Mucosa of descending colon (tissue), 3 donors: ENCODE data around the gene FBXW4. TPM values are rescaled to one million over a fixed set of nuclear protein-coding genes. Genes with fewer than 3 reads are reported as not detected.

Experiments
- ATAC-seq: fragments of 200-7000 bp; cut with Tn5 transposase; one replicate; pipeline ENCODE4 v1.9.1; 2020; ENCODE audit warnings: mild to moderate bottlenecking, moderate library complexity
- DNase-seq, 3 donors: peaks; one replicate each; pipeline ENCODE4 v3.0.0-alpha.2; 2020
- H3K36me3 ChIP-seq: fragments of 200-600 bp; one replicate; pipeline ENCODE4 v1.8.0; 2021; ENCODE audit warnings: low read depth, mild to moderate bottlenecking
- H3K4me1 ChIP-seq: fragments of 200-600 bp; one replicate; pipeline ENCODE4 v1.8.0; 2021; ENCODE audit warnings: low read depth, mild to moderate bottlenecking
- H3K4me3 ChIP-seq: fragments of 200-600 bp; one replicate; pipeline ENCODE4 v1.8.0; 2021; ENCODE audit warnings: mild to moderate bottlenecking
- H3K9me3 ChIP-seq: fragments of 200-600 bp; one replicate; pipeline ENCODE4 v1.8.0; 2021; ENCODE audit warnings: mild to moderate bottlenecking
- intact Hi-C, 2 donors: fragments of 100-400 bp; cut with DNase I in 1 of 2; cut with micrococcal nuclease in 1 of 2; formaldehyde crosslinking; loops; one replicate each; pipeline versions ENCODE4 v1.11.0 to v1.11.1; 2022; cut with DNase I, micrococcal nuclease
- total RNA-seq, 3 donors: library from RNA; stranded (reverse); fragmentation: NEBNext Ultra II Directional in 2 of 3; extraction: Animal tissue kit (Norgen Biotek cat#: 25700) in 2 of 3; gene quantifications; one replicate each; pipeline versions ENCODE4 v1.2.1 to v1.2.4, GENCODE V29; 2021 to 2023
- TF ChIP-seq, protein P1 (sequence below): fragments of 200-600 bp; IDR thresholded peaks from one replicate; pipeline ENCODE4 v1.8.0; 2022; ENCODE audit warnings: antibody characterized with exemption, mild to moderate bottlenecking
- donor health status: DM: no; HTN: no; CAD: no; lungs with moderate emphysema.
- donor health status: DM: no; HTN: no; CAD: no.
- donor health status: DM: no; HTN: yes; CAD: no.

The FBXW4 gene
- total RNA-seq, 3 donors from 2014 or later: 57.3 to 126 (median 73.3) TPM

DNA sequence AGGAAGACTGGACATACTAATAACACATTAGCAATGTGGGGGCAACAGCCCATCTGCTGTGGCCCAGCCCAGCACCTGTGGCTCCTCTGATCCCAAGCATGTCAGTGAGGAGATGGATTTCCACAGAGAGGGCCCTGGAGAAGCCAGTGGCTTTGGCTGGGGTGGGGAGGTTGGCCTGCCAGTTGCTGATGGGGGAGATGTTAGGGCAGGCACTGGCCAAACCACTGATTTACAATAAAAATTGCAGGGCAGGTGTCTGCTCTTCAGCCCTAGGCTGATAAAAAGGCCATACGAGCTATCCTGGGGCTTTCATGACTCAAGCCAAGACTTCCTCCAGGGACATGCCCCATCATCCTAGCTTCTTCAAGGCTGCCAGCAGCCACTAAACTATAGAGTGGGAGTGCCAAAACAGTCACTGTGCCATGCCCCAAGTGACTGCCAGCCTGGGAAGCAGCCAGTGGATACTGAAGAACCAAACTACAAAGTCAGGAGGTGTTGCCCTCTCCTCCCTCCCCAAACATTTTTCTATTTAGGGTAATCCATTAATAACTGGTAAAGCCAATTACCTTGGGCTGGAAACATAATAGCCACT, 69.1 kb downstream of the FBXW4 start:
- Histone ChIP-seq H3K36me3 (no peaks in the 10 kb centered on the region), H3K4me3 (no peak overlapping the region), H3K9me3 (no peaks in the 10 kb centered on the region), H3K4me1 (no peaks in the 10 kb centered on the region)
- DNase-seq: no peak
- TF ChIP-seq, protein P1, sequence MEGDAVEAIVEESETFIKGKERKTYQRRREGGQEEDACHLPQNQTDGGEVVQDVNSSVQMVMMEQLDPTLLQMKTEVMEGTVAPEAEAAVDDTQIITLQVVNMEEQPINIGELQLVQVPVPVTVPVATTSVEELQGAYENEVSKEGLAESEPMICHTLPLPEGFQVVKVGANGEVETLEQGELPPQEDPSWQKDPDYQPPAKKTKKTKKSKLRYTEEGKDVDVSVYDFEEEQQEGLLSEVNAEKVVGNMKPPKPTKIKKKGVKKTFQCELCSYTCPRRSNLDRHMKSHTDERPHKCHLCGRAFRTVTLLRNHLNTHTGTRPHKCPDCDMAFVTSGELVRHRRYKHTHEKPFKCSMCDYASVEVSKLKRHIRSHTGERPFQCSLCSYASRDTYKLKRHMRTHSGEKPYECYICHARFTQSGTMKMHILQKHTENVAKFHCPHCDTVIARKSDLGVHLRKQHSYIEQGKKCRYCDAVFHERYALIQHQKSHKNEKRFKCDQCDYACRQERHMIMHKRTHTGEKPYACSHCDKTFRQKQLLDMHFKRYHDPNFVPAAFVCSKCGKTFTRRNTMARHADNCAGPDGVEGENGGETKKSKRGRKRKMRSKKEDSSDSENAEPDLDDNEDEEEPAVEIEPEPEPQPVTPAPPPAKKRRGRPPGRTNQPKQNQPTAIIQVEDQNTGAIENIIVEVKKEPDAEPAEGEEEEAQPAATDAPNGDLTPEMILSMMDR: no peak
- ATAC-seq: no peak
- intact Hi-C loops: no loop called here

DNA sequence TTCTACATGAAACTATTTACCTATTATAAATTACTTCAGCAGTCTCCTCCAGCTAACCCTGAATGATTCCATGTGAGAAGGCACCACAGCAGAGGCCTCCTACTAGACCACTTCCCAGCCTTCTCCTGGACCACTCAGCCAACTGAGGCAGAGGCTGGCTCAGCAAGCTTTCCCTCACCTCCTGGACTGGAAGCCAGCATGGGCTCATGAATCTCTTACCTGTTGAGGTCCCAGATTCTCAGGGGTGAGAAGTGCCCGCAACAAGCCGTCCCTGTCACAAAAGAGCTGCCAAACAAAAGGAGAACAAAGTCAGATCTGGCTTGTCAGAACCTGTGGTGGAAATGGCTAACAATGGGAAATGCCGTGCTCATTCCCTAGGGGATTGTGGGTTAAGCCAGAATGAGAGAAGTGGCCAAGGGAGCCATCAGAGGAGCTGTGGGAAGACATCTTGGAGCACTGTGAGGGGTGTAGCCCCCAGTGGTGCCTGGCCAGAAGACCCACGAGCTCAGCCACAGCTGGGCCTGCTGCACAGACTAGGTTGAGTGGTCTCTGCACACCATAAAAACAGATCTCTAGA, 70.4 kb downstream of the FBXW4 start:
- no peaks in the 10 kb centered on the region for H3K4me1 ChIP-seq
- TF ChIP-seq, protein P1: no peak
- no peaks in the 10 kb centered on the region for H3K36me3 ChIP-seq
- no peak for DNase-seq
- intact Hi-C loops: no loop called here
- H3K9me3 ChIP-seq: no peaks in the 10 kb centered on the region
- H3K4me3 ChIP-seq: no peak overlapping the region
- ATAC-seq: no peak

GRCh38 chr10:101623528-101623927, 71.4 kb downstream of the FBXW4 start:
- ATAC-seq (no peak), DNase-seq (no peak)
- no peaks in the 10 kb centered on the region for H3K4me1 ChIP-seq
- no peaks in the 10 kb centered on the region for H3K9me3 ChIP-seq
- no peaks in the 10 kb centered on the region for H3K36me3 ChIP-seq
- intact Hi-C loops: no loop called here
- no peak overlapping the region for H3K4me3 ChIP-seq
- TF ChIP-seq, protein P1: no peak

- H3K4me3 ChIP-seq: no peak overlapping the region
- H3K4me1 ChIP-seq: no peaks in the 10 kb centered on the region
- TF ChIP-seq, protein P1: no peak
- no peak for ATAC-seq
- DNase-seq: no peak
- no peaks in the 10 kb centered on the region for H3K36me3 ChIP-seq
- no peaks in the 10 kb centered on the region for H3K9me3 ChIP-seq
- intact Hi-C loops: no loop called here
These were observed 75.0 kb downstream of the FBXW4 start for GRCh38 chr10:101619983-101620382.

- ATAC-seq: no peak
- DNase-seq: no peak
- TF ChIP-seq, protein P1: no peak
- intact Hi-C loops: no loop called here
- Histone ChIP-seq H3K4me3 (no peak overlapping the region), H3K36me3 (no peaks in the 10 kb centered on the region), H3K9me3 (no peaks in the 10 kb centered on the region), H3K4me1 (no peaks in the 10 kb centered on the region)
These were observed 76.1 kb downstream of the FBXW4 start for GRCh38 chr10:101618871-101619270.
